Cardiac septum (tissue), 1 donor: Measurements from ENCODE around the gene TMEM14A. TPM values are rescaled to one million over a fixed set of nuclear protein-coding genes. Genes with fewer than 3 reads are reported as not detected.
"Not testable (repeated sequence)": the region's sequence is repeated elsewhere in the genome, so short reads cannot be mapped to it uniquely, and the experiment has no call there.

Experiments
- DNase-seq: peaks from one replicate; pipeline ENCODE4 v3.0.0-alpha.2; 2020; ENCODE audit warnings: low spot score
- intact Hi-C: fragments of 100-400 bp; cut with DNase I; formaldehyde crosslinking; loops from one replicate; pipeline ENCODE4 v1.14.0; 2022
- total RNA-seq: library from RNA; stranded (reverse); fragmentation: NEBNext Ultra II Directional; extraction: Animal tissue kit (Norgen Biotek cat#: 25700); gene quantifications from one replicate; pipeline ENCODE4 v1.2.1, GENCODE V29; 2021
- donor health status: DM: no; HTN: no; CAD: no.

The TMEM14A gene
- total RNA-seq, 1 donor from 2014 or later = 8.3 TPM

DNA sequence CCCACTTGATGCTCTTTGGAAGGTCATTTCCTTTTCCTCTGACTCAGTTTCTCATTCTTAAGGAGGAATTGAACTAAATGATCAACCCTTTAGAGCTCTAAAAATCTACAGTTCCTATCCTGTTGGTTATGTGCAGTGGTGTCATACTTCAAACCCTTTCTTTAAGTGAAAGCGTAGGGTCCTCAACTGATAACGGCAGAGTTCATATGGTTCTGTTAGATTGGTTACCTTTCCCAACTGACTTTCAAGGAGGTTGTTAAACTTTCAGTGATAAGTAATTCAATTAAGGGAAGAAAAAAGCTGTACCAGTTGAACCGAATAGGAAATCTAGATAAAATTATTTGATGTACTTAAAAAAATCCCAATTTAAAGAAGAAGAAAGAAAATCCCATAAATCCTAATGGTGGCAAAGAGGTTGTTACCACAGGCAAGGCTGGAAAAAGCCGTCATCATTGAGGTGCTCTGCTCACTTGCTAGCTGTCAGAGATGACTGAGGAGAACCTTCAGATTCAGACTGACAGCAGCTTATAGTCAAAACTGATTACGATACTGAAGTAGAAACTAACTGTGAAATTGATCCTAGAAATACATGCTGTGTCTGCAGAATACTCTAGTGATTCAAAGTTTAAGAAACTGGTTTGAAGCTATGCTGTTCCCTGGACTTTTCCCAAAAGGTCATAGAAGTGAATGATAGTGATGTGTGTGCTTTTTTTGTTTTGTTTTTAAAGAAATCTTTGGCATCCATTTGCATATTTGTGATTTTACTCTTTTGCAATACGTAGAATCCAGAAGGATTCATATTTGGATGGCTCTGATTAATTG lies 16.2 kb downstream of the TMEM14A start:
- DNase-seq = no peak
- intact Hi-C loops = no loop called here

DNA sequence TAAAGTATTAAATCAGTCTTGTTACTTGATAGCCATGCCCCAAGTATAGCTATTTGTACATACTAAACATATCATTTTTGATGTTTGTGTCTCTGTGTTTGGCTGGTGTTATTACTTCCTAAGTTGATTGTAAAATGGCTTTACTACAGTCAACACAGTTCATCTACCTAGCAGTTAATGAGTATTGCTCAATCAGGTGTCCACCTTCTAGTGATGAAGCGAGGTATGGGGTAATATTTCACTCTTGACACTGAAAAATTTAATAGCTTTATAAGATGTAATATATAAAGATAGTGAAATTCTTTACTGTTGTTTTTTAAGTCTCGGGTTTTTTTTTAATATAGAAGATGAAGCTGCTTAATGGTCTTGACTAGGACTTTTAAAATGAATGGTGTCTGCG lies 18.9 kb downstream of the TMEM14A start:
- intact Hi-C loops = no loop called here
- no peak for DNase-seq

DNA sequence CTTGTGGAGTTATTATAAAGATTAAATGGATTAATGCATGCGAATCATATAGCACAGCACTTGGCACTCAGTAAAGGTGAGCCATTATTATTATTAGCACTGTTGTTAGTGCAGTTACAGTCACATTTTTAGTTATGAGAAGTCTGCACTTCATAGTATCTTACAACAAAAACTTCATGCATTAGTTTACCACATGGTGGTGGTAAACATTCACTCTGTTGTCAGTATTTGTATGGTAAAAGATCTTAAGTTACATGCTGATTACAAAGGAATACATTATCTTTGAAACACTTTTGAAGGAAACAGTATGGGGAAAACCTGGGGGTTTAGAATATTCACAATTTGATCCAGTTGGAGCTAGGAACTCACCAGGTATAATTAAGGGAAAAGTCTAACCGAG lies 20.8 kb downstream of the TMEM14A start:
- intact Hi-C loops = no loop called here
- no peak for DNase-seq

DNA sequence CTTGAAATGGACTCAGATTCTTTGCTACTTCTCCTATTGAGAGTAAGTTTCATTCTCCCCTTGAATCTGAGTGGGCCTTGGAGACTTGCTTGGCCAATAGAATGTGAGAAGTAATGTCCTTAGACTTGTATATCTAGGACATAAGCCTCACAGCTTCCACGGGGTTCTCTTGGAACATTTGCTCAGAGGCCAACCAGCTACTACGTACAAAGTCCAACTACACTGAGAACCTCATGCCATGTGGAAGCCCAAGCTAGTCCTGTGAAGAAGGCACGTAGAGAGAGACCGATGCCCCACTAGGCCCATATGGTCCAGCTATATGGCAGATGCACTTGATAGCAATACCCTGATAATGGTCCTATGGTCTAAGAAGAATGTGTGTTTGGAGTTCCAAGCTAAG lies 22.9 kb downstream of the TMEM14A start:
- no peak for DNase-seq
- intact Hi-C loops = no loop called here

DNA sequence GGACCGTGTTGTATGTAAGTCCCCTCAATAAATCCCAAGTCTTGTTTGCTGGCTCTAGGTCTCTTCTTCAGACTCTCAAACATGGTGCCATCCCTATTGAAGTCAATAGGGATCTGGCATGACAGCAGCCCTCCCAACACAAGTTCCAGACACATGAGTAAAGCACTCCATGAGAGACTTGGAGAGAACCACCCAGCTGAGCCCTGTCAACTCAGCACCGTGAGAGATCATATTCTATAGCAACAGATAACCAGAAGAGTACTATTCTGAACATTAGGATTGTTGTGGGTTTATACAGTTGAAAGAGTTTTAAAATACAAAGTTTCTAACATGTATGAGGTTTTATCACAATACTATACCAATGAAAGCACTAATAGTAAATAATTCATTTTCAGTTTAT lies 23.5 kb downstream of the TMEM14A start:
- intact Hi-C loops = no loop called here
- DNase-seq = no peak

DNA sequence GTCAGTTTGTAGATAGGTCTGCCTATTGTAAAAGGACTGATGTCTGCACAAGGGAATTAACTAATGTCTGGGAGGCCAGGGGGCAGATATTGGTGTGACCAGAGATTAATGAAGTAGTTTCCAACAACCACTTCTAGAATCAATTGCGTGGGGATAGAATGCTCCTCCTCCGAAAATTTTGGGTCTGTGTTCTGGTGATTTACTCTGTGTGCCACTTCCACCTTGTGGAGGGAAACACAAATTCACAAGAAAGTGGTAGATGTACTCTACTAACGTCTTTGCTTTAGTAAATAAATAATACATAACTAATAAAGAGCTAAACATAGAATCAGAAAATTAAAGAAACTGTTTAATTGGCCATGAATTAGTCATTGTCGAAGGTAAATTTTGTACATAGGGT lies 25.5 kb downstream of the TMEM14A start:
- intact Hi-C loops = no loop called here
- DNase-seq = no peak

DNA sequence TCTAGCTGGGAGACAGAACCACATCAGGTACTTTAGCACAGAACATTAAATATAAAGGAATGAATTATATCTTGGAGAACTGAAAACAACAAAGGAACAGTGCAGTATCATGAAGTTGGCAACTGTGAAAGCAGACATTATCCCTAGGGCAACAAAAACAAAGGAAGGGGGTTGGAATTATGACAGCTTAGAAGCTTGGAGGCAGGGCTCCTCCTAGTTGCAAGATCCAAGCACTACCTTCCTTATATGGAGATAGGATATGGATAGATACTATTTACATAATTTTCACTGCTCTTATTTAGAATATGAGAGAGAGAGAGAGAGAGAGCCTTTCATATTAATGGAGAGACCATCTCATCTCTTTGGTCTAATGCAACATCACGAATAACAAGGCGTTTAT lies 27.0 kb downstream of the TMEM14A start:
- intact Hi-C loops = no loop called here
- DNase-seq = no peak

DNA sequence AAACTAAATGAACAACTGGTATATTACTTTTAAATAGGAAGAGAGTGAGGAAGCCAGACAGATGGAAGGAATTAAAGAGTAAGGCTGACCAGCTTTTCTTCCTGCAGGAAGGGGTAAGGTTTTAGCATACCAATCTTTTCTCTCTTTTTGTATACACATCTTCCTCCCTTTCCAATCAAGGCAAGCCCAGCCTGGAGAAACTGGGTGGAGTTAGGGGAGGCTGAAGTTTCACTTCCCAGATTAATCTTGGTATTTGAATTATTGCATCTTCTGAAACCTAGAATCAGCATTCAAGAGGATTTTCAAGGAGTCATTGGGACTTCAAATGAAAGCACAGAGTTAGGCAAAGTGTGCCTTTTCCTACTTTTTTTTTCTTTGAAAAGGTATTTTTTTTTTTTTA lies 33.1 kb downstream of the TMEM14A start:
- DNase-seq = no peak
- intact Hi-C loops = no loop called here

DNA sequence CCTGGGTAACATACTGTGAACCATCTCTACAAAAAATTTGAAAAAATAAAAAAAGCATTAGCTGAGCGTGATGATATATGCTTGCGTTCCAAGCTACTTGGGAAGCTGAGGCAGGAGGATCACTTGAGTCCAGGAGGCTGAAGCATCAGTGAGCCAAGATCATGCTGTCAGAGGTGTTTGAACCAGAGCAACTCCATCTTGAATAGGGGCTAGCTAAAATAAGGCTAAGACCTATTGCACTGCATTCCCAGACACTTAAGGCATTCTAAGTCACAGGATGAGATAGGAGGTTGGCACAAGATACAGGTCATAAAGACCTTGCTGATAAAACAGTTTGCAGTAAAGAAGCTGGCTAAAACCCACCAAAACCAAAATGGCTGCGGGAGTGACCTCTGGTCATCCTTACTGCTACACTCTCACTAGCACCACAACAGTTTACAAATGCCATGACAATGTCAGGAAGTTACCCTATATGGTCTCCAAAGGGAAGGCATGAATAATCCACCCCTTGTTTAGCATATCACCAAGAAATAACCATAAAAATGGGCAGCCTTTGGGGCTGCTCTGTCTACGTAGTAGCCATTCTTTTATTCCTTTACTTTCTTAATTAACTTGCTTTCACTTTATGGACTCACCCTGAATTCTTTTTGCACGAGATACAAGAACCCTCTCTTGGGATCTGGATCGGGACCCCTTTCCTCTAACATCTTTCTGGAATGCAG lies 34.0 kb downstream of the TMEM14A start:
- DNase-seq, intact Hi-C loops: not testable (repeated sequence)

DNA sequence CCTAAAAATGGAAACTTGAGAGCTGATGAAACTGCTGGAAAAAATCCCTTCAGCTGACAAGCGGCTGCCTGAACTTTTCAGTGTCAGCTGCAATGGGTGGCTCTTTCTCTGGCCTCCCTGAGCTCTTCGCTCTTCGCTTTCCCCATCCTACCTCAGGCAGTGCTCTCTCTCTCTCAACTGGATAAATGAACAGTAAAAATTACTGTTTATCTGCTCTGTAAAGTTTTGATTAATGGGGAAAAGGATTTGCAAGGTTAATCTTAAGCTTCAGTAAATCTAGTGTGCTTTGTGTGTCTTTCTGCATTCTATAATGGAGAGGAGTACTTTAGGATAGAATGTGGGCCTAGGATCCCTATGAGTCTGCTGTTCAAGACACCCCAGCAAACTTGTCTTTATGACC lies 35.1 kb downstream of the TMEM14A start:
- no peak for DNase-seq
- intact Hi-C loops = no loop called here

DNA sequence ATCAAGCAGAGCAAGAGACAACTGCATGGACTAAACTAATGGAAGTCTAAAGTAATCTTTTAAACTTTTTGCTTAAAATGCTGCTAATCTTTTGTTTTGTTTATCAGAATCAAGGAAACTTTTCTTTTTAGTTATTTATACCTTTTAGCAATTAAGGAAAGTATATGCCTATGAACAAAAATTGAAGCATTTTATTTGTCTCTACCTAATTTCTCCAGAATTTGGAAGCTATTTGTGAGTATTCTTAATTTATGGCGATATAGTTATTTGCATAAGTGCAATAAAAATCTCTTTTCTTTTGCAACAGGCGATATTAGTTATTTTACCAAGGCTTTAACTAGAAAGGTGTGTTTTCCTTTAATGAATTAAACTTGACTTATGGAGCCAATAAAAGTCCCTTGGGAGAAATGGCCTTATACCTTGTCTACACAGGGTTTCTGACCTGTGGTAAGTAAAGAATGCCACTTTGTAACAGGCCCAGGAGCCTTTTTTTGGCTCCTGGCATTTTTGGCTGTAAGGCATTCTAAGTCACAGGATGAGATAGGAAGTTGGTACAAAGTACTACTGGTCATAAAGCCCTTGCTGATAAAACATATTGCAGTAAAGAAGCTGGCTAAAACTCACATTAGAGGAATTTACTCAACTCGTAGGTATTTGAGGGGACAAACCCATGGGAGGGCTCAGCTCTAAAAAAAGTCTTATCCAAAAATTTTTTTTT lies 37.2 kb downstream of the TMEM14A start:
- no peak for DNase-seq
- intact Hi-C loops = no loop called here

DNA sequence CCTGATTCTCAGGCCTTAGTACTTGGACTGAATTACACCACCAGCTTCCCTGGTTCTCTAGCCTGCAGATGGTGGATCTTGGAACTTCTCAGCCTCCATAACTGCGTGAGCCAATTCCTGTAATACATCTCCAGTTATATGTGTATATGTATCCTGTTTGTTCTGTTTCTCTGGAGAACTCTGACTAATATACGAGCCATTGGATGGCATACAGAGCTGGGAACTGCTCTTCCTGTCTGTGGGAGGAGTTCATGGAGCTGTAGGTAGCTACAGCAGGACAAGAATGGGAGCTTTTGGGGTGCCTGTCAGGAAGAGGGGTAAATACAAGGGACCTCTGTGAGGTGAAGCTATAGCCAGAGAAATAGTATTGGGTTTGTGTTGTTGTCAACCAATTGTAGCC lies 41.2 kb downstream of the TMEM14A start:
- DNase-seq = no peak
- intact Hi-C loops = no loop called here

DNA sequence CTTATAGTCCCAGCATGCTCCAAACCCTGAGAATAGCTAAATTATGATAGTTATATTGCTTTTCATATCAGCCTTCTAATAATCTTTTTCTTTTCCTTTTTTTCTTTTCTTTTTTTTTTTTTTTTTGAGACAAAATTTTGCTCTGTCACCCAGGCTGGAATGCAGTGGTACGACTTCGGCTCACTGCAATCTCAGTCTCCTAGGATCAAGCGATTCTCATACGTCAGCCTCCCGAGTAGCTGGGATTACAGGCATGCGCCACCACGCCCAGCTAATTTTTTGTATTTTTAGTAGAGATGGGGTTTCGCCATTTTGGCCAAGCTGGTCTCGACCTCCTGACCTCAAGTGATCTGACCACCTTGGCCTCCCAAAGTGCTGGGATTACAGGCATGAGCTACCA lies 43.8 kb downstream of the TMEM14A start:
- DNase-seq, intact Hi-C loops: not testable (repeated sequence)

DNA sequence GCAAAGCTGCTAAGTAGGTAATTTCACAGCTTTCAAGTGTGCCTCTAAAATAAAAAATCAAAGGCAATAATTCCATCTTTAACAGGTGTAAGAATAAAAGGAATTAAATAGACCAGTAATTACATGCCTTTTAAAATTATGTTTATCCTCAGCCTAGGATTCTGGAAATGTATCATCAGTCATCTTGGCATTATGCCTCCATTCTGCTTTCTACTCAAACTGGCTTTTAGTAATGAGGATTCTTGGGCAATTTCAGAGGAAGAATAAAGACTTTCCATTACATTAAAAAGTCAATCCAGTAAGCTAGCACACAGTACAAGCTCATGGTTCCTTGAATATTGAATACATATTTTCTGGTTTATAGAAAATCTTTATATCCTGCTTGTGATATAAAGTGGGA lies 47.6 kb downstream of the TMEM14A start:
- intact Hi-C loops = no loop called here
- DNase-seq = no peak

DNA sequence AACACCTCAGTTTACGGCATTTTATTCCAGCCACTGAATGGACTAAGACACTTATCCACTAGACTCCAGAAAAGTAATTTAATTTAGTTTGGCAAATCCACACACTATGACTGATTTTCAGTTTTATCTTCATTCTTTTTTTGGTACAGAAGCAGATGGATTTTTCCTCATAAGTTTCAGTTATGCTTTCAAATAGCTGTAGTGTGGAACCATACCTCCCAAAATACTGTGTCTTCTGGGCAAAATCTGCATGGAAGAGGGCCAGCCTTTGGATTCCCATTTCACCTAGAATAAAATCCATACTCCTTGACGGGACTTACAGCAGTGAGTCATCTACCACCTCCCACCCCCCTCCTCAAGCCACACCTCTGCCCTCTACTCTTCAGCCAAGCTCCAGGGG lies 49.4 kb downstream of the TMEM14A start:
- intact Hi-C loops = no loop called here

DNA sequence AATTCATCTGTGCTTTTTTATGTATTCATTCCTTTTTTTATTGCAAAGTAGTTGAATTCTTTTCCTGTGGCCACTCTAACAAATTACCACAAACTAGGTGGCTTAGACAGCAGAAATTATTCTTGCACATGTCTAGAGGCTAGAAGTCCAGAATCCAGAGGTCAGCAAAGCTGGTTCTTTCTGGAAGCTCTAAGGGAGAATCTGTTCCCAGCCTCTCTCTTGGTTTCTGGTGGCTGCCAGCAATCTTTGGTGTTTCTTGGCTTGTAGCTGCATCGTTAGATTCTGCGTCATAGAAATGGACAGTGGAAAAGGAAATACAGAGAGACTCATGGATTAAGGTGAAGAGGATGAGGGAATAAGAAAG lies 53.1 kb downstream of the TMEM14A start:
- DNase-seq = no peak
- intact Hi-C loops = no loop called here

More for the DNA sequence above, 49.4 kb downstream of the TMEM14A start:
- DNase-seq = no peak

DNA sequence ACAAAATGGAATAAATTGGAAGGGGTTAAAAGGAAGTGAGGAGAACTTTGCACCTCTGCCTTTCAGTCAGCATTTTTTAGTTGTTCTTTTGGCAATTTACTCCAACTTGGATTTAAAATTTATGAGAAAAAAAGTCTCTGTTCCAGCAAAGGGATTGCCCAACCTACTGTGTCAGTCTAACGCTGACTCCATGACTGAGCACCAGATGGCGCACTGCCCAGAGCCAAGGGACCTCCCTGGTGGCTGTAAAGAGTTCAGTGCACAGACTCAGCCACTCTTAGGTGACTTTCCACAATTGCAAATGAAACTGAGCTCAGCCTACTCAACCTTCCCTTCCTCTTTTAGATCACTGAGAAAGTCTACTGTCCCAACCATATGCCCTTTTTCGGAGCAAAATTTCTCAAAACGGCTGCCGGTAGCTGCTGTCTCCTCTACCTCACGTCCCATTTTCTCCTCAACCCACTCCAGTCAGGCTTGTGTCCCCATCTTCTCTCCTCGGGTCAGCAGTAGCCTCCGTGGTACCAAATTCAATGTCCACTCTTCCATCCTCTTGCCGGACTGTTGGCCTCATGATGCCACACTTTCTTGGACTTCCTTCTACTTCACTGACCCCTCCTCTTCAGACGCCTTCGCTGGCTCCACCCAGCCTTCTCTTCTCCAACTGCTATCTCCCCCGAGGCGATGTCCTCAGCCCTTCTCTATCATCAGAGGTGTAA lies 53.7 kb downstream of the TMEM14A start:
- no peak for DNase-seq
- intact Hi-C loops = no loop called here

DNA sequence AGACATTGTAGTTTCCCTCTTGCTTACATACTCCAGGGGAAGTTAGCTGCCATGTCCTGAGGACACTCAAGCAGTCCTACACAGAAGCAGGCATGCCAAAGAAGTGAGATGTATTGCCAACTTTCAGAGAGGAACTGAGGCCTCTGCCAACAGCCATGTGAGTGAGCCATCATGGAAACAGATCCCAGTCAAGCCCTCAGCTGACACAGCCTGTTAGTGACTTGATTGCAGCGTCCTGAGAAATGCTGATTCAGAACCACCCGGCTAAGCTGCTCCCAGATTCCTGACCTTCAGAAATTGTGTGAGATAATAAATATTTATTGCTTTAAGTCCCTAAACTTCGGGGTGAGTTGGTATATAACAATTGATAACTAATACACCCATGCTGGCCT lies 54.2 kb downstream of the TMEM14A start:
- intact Hi-C loops = no loop called here
- no peak for DNase-seq

DNA sequence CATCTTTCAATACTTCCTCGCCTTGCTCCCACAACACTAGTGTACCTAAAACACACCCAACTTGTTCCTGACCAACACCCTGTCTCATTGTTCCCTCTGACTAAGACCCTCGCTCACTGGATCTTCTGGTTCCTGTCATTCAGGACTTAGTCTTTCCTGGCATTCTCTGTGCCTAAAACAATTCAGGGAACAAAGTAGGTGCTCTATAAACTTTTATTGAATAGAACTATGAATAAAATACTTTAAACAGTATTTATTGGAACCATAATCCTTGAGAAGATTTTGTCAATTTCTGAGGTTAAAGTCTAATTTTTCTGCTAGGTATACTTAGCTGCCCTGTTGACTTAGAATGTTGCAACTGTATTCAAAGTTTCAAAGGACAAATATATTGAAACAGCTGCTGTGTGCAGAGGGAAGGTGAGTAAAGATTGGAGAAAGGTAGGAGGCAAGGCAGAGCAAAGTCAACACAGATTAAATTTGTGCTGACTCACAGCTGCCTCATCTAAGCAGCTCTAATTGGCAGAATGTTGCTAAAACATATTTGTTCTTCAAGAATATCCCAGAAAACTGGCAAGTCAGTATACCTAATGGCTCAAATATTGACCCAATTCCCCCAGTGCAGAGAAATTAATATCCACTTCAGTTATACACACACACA lies 54.8 kb downstream of the TMEM14A start:
- no peak for DNase-seq
- intact Hi-C loops = no loop called here

DNA sequence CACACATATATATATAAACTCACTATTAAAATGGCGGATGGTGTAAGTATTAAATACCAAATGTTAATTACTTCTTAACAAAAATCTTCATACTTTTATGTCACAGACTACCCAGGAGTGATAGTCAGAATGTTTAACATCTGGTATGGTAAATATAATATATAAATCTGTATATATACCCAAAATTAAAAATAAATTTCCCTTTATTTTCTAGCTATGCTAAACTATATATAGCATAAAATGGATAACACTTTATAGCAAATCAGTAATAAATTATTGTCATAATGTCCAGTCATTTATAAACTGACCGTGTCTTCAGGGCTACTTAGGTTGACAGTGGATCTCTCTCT lies 55.3 kb downstream of the TMEM14A start:
- DNase-seq = no peak
- intact Hi-C loops = no loop called here
